ENCODE measurements around the gene POP5. TPM values are rescaled to one million over a fixed set of nuclear protein-coding genes. Genes with fewer than 3 reads are reported as not detected.

POP5 gene
- total RNA-seq, 2 experiments from 2014 or later, result 37.6 to 38.8 TPM

- ChIA-PET POLR2A (interaction anchor here (0.6 to 3.6 kb wide), 10 partner anchors 9 to 332 kb away, joined by 3 to 33 read pairs (median 9); partner anchors contain the start of genes DYNLL1, RNU4-1 and RNU4-2), CTCF (interaction anchor here (1.0 to 1.7 kb wide), 2 partner anchors 53 to 60 kb away, joined by 3 to 4 read pairs; partner anchors contain the start of gene SRSF9)
- peaks cover 31% of the 10 kb centered on the region for H3K4me1 Mint-ChIP-seq
- H3K4me3 Mint-ChIP-seq, result peak overlapping the region; percentile 100
- DNase-seq, result no peak
- H3K27ac Mint-ChIP-seq, result peak overlapping the region; percentile 97
- peaks cover 8% of the 10 kb centered on the region for H3K36me3 Mint-ChIP-seq (ENCODE audit: low read depth)
- H3K27me3 Mint-ChIP-seq, result no peaks in the 10 kb centered on the region
- no peaks in the 10 kb centered on the region for H3K9me3 Mint-ChIP-seq
Measured at GRCh38 chr12:120529641-120530417, 51.4 kb downstream of the POP5 start.

GRCh38 chr12:120528861-120529525 lies 52.2 kb downstream of the POP5 start, which contains the start of gene COQ5:
COQ5 (minus strand) TSS chr12:120529158; CDS start chr12:120529141, 17 bp downstream.
- Mint-ChIP-seq H3K27me3 (no peaks in the 10 kb centered on the region), H3K4me3 (peak within 1 kb of the TSS; percentile 100), H3K4me1 (peaks cover 29% of the 10 kb centered on the region), H3K9me3 (no peaks in the 10 kb centered on the region), H3K36me3 (ENCODE audit: low read depth) (peaks cover 5% of the 10 kb centered on the region), H3K27ac (peak within 1 kb of the TSS; percentile 97)
- ChIA-PET CTCF (interaction anchor here (0.6 to 1.7 kb wide), 5 partner anchors 28 to 1571 kb away, joined by 3 to 4 read pairs (median 3); partner anchors contain the start of gene SRSF9), POLR2A (interaction anchor here (0.6 to 3.6 kb wide), 13 partner anchors 10 to 237 kb away, joined by 3 to 33 read pairs (median 6); partner anchors contain the start of genes COX6A1, DYNLL1, RNU4-1 and RNU4-2)
- DNase-seq, result peak; percentile 88

Other genes starting within 250 kb of the POP5 start
- gene MSI1, start 212.2 kb downstream of the POP5 start, total RNA-seq, result not detected
- 100 to 1,000 TPM; 318 to 323 TPM for gene COX6A1, start 143.3 kb downstream of the POP5 start, total RNA-seq
- gene TRIAP1, start 135.0 kb downstream of the POP5 start, total RNA-seq, result 10 to 100 TPM; 20.6 to 21.6 TPM
- 10 to 100 TPM; 28.6 to 29.5 TPM for gene GATC, start 135.0 kb downstream of the POP5 start, total RNA-seq
- 100 to 1,000 TPM; 175 to 180 TPM for gene SRSF9, start 111.7 kb downstream of the POP5 start, total RNA-seq
- 100 to 1,000 TPM; 209 to 216 TPM for gene DYNLL1, start 85.3 kb downstream of the POP5 start, total RNA-seq
- 10 to 100 TPM; 30.3 to 30.8 TPM for gene COQ5, start 52.2 kb downstream of the POP5 start, total RNA-seq
- 100 to 1,000 TPM; 225 to 229 TPM for gene RNF10, start 47.0 kb downstream of the POP5 start, total RNA-seq
- under 1 TPM; 0.25 to 0.45 TPM for gene CABP1, start 59.2 kb upstream of the POP5 start, total RNA-seq
- gene MLEC, start 105.7 kb upstream of the POP5 start, total RNA-seq, result 10 to 100 TPM; 81.1 to 97.8 TPM
- 10 to 100 TPM; 22.4 to 23.6 TPM for gene UNC119B, start 129.1 kb upstream of the POP5 start, total RNA-seq
- gene ACADS, start 144.4 kb upstream of the POP5 start, total RNA-seq, result 10 to 100 TPM; 13.7 to 14.9 TPM